ENCODE measurements around the gene CYP26A1. TPM values are rescaled to one million over a fixed set of nuclear protein-coding genes. Genes with fewer than 3 reads are reported as not detected.

CYP26A1 gene
- total RNA-seq, 1 donor from 2014 or later = not detected

DNA sequence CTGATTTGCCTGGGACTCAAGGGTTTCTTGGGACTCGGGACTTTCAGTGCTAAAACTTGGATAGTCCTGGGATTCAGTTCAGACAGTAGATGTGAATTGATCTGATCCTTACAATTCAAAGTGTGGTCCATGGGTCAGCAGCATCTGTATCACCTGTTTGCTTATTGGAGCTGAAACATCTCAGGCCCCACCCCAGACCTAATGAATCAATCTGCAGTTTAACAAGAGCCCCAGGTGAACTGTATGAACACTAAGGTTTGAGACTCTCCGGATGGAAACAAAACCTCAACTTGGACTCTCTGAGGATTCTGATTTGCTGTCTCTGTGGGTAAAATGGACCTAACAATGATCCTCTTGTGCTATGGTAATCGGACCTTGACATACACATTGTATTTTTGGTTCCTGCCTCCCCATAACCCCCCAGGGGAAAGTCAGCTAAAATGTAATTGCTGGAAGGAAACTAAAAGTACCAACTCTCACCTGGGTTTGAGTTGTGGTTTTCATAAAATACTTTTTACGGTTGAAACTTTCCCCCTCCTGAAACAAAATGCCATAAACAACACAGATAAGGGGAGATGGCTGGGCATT lies 11.7 kb downstream of the CYP26A1 start:
- H3K36me3 ChIP-seq (ENCODE audit: control insufficient read depth, insufficient read depth, low read length) = no peaks in the 10 kb centered on the region
- no peaks in the 10 kb centered on the region for H3K27me3 ChIP-seq (ENCODE audit: control insufficient read depth, insufficient read depth, low read length)
- DNase-seq (ENCODE audit: low read depth) (no peak), FAIRE-seq (no peak)
- no peak overlapping the region for H3K4me3 ChIP-seq (ENCODE audit: low read depth, low read length)
- TF ChIP-seq, protein P1, sequence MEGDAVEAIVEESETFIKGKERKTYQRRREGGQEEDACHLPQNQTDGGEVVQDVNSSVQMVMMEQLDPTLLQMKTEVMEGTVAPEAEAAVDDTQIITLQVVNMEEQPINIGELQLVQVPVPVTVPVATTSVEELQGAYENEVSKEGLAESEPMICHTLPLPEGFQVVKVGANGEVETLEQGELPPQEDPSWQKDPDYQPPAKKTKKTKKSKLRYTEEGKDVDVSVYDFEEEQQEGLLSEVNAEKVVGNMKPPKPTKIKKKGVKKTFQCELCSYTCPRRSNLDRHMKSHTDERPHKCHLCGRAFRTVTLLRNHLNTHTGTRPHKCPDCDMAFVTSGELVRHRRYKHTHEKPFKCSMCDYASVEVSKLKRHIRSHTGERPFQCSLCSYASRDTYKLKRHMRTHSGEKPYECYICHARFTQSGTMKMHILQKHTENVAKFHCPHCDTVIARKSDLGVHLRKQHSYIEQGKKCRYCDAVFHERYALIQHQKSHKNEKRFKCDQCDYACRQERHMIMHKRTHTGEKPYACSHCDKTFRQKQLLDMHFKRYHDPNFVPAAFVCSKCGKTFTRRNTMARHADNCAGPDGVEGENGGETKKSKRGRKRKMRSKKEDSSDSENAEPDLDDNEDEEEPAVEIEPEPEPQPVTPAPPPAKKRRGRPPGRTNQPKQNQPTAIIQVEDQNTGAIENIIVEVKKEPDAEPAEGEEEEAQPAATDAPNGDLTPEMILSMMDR (IDR thresholded peaks at IDR 0.05; ENCODE audit: insufficient read depth, low read length, severe bottlenecking) = no peak

DNA sequence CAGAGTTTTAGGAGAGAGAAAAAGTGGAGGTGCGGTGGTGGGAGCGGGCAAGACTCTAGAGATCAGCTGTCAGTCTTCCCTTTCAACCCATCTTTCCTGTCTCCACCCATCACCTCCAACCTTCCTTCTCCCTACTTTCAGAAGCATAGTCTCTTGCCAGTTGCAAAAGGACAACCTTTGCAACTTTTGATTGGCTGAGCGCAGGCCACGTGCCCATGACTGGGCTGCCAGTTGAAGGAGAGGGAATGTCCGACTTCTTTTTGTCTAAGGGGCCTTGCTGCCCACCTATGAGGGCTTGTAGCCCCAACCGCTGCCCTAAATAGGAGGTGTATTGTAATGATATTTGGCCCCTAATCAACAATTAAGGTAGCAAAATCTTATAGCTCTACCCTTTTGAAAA lies 12.6 kb downstream of the CYP26A1 start:
- Histone ChIP-seq H3K36me3 (ENCODE audit: control insufficient read depth, insufficient read depth, low read length) (no peaks in the 10 kb centered on the region), H3K4me3 (ENCODE audit: low read depth, low read length) (no peak overlapping the region), H3K27me3 (ENCODE audit: control insufficient read depth, insufficient read depth, low read length) (no peaks in the 10 kb centered on the region)
- FAIRE-seq = no peak
- no peak for DNase-seq (ENCODE audit: low read depth)
- TF ChIP-seq, protein P1 (IDR thresholded peaks at IDR 0.05; ENCODE audit: insufficient read depth, low read length, severe bottlenecking) = no peak

DNA sequence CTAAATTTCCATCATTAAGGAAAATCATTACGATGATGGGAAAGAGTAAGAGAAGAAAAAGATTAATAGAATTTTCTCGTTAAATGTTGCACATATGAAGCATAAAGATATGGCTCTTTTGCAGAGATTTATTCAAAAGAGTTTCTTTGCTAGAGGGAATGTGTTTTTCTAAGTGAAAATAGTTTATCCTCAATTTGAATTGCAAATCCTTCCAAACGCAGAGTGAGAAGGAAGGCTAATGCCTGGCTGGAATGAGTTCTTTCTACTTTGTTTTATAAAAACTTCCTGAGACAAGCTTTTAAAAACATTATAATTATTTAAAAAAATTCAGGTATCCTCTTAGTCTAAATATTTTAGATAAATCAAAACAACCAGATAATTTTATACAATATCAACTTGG lies 14.2 kb downstream of the CYP26A1 start:
- Histone ChIP-seq H3K4me3 (ENCODE audit: low read depth, low read length) (no peak overlapping the region), H3K36me3 (ENCODE audit: control insufficient read depth, insufficient read depth, low read length) (no peaks in the 10 kb centered on the region), H3K27me3 (ENCODE audit: control insufficient read depth, insufficient read depth, low read length) (no peaks in the 10 kb centered on the region)
- FAIRE-seq = no peak
- DNase-seq (ENCODE audit: low read depth) = no peak
- TF ChIP-seq, protein P1 (IDR thresholded peaks at IDR 0.05; ENCODE audit: insufficient read depth, low read length, severe bottlenecking) = no peak

DNA sequence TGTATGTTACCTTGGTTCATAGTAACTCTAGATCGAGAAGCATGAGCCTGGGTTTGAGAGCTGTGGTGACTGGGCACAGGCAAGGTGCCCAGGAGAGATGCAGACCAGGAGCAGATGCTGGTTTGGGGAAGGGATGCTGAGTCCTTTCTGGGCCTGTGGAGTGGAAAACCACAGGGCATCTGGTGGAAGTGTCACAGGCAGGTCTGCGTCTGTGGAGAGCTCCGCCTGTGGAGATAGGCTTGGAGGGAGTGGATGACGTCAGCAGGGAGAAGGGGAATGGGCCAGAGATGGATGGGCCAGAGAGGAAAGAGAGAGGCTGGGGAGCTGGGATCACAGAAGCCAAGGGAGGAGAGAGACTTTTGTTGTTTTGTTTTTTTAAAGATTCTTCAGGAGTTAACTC lies 14.8 kb downstream of the CYP26A1 start:
- TF ChIP-seq, protein P1 (IDR thresholded peaks at IDR 0.05; ENCODE audit: insufficient read depth, low read length, severe bottlenecking) = no peak
- no peak for DNase-seq (ENCODE audit: low read depth)
- FAIRE-seq = no peak
- H3K36me3 ChIP-seq (ENCODE audit: control insufficient read depth, insufficient read depth, low read length) = no peaks in the 10 kb centered on the region
- H3K27me3 ChIP-seq (ENCODE audit: control insufficient read depth, insufficient read depth, low read length) = no peaks in the 10 kb centered on the region
- no peak overlapping the region for H3K4me3 ChIP-seq (ENCODE audit: low read depth, low read length)

DNA sequence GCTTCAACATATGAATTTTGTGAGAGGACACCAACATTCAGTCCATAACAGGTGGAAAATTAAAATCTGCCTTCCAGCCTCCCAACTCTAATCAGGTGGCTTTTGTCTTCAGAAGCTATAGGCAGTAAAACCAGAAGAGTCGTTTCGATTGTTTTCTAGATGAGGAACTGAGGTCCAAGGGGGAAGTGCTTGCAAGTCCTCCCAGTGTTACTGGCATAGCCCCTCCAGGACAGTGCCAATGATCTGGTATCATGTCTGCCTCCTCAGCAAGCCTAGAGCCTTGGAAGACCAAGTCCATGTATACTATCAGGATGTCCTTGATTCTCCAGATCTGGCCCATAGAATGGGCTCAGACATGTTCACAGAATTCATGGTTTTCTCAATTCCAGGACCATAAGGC lies 16.9 kb downstream of the CYP26A1 start:
- Histone ChIP-seq H3K27me3 (ENCODE audit: control insufficient read depth, insufficient read depth, low read length) (peaks cover 2% of the 10 kb centered on the region), H3K4me3 (ENCODE audit: low read depth, low read length) (no peak overlapping the region), H3K36me3 (ENCODE audit: control insufficient read depth, insufficient read depth, low read length) (no peaks in the 10 kb centered on the region)
- no peak for FAIRE-seq
- TF ChIP-seq, protein P1 (IDR thresholded peaks at IDR 0.05; ENCODE audit: insufficient read depth, low read length, severe bottlenecking) = no peak
- DNase-seq (ENCODE audit: low read depth) = no peak

DNA sequence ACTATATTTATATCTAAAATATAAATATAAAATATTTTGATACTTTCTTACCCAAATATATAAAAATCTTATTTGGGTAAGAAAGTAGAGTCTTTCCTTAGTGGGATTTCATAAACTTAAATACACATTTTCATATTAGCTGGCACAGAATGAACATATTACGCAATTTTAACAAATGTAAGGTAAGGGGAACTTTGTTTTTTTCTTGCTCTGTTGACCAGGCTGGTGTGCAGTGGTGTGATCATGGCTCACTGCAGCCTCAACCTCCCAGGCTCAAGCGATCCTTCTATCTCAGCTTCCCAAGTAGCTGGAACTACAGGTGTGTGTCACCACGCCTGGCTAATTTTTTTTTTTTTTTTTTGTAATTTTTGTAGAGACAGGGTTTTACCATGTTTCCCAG lies 18.3 kb downstream of the CYP26A1 start:
- Histone ChIP-seq H3K36me3 (ENCODE audit: control insufficient read depth, insufficient read depth, low read length) (no peaks in the 10 kb centered on the region), H3K4me3 (ENCODE audit: low read depth, low read length) (no peak overlapping the region), H3K27me3 (ENCODE audit: control insufficient read depth, insufficient read depth, low read length) (peaks cover 2% of the 10 kb centered on the region)
- FAIRE-seq = no peak
- DNase-seq (ENCODE audit: low read depth) = no peak
- TF ChIP-seq, protein P1 (IDR thresholded peaks at IDR 0.05; ENCODE audit: insufficient read depth, low read length, severe bottlenecking) = no peak

All from bronchial epithelial cell (primary cell).